Stimulated activated naive CD8-positive, alpha-beta T cell treated with anti-CD3 and anti-CD28 coated beads, Interleukin-15, Interleukin-2, amounts not matched to agents 100 U/mL and 50 U/mL, for 24 hours (primary cell): ENCODE data around the gene PDE4B.
"Not testable (repeated sequence)": the region's sequence is repeated elsewhere in the genome, so short reads cannot be mapped to it uniquely, and the experiment has no call there.

Source experiments
- ATAC-seq: fragments of 150-1000 bp; cut with Tn5 transposase; one replicate; pipeline ENCODE4 v1.10.0; 2021
- DNase-seq: peaks from one replicate; pipeline ENCODE4 v3.0.0; 2021

The PDE4B gene

DNA sequence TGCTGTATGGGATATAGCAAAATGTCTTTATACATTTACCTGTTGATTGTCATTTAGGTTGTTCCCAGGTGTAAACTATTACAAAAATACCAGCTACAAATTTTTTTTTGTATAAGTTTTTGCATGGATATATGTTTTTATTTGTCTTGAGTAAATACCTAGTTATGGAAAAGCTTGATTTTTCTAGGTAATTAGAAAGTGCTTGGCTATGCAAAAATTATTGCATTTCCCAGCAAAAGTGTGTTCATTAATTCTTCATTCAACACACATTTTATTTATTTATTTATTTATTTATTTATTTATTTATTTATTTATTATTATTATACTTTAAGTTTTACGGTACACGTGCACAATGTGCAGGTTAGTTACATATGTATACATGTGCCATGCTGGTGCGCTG is 22.1 kb downstream of the PDE4B start:
- DNase-seq (no peak), ATAC-seq (no peak)

DNA sequence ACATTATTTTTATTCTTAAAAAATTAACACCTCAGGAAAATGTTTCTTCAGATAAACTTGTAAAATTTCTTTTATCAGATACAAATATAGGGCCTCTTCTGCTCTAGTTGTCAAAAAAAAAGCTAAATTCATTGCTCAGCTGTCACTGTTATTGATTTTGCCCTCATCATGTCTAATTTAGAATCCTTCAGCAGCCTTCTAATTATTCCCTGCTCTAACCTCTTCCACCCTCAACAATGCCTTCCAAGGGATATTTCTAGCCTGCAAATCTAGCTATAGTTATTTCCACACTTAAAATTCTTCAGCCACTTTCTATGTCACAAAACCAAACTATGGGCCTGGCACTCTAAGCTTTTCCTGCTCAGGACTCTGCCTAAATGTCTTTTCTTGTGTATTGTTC is 25.2 kb downstream of the PDE4B start:
- ATAC-seq (no peak), DNase-seq (no peak)

DNA sequence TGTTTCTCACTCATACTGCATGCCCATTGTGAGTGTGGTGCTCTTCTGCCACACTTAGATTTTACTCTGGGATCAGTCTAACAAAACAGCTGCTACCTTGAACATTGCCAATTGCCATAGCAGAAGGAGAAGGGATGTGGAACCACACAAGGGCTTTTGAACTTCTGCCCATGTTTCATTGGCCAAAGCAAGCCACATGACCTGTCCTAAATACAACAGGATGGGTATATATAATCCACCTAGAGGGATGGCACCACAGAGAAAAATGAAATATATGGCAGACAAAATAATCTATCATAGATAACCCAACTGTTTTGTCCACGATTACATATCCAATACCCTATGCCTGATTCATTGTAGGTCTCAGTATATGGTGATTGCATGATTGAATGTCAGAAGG is 26.3 kb downstream of the PDE4B start:
- DNase-seq (no peak), ATAC-seq (no peak)

DNA sequence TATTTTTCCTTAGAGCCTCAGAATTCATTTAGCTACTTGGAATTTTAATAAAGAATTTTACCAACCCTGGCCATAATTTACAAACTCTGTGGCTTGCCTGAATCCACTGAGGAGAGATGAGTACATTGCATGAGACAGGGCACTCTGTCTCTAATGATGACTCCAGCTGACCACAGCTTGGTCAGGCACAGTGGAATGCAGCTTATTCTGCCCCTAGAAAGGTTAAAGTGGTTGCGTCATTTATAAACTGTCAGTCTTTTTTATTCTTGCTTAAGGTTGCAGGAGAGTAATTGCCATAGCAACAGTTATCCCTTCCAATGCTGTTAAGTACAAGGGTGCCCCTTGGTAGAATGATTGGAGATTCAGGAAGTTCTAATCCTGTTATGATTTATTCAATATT is 28.3 kb downstream of the PDE4B start:
- ATAC-seq = no peak
- DNase-seq = no peak

DNA sequence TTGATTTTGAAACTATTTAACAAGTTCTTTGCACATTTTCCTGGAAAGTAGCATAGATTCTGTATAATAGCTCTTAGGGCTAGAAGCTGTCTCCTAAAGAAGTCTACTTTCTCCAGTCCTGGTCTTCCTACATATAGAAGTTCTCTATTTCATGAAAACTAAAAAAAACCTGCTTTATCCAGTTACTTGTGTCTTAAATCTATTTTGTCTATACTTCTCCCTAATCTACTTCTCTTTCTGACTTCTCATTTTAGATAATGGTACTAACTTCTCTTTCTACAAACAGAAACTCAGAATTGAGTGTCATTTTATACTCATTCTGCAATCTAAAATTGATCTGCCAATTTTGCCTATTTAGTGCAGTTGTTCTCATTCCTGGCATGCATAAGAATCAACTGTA is 28.7 kb downstream of the PDE4B start:
- ATAC-seq = no peak
- no peak for DNase-seq

DNA sequence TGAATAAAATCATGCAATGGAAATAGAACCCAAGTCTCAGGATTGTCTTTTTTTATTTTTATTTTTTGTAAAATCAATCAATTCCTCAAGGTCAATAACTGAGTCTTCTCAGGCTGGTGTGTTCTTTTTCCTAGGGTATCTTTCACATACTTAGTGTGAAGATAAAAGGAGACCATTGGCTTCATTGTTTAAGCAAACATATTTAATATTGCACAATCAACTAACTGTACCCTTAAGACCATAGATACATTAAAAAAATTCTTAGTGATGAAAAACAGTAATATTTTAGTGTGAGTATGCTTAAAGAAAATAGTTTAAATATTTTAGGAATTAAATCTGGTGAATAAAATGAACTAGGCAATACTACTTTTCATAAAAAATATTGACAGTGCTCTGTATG is 31.4 kb downstream of the PDE4B start:
- ATAC-seq = no peak

DNA sequence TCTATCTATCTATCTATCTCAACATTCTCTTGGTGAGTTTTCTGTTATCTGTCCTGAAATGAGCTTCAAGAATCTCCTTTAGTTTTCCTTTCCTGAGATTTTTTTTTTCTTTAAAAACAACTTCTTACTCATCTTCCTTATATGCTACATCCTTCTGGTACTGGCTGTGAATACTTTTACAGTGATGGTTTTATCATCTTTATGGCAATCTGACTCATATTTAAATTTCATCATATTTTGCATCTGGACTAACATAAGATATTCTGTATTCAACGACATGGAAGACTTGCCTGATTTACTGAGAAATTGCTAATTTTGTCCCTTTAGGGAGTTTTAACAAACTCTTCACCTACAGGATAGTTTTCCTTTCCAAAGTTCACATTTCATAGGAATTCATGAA is 33.0 kb downstream of the PDE4B start:
- ATAC-seq = no peak
- no peak for DNase-seq

More for the DNA sequence above, 31.4 kb downstream of the PDE4B start:
- no peak for DNase-seq

DNA sequence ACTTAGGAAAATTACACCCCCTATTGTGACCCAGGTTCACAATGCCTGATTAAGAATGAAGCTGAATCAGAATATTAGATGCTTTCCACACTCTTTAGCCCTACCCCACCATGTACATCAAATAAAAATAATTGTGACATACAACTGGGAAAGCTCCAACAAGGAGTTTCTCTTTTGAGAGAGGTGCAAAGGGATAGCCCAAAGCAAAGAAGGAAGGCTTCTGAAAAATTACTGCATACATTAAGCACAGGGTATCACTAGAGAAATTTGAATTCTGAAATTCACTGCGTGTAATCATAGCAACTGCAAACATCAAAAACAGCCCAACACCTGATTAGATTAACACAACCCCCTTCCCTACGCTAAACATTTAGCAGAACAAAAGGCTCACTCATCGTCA is 34.1 kb downstream of the PDE4B start:
- ATAC-seq = no peak
- no peak for DNase-seq

DNA sequence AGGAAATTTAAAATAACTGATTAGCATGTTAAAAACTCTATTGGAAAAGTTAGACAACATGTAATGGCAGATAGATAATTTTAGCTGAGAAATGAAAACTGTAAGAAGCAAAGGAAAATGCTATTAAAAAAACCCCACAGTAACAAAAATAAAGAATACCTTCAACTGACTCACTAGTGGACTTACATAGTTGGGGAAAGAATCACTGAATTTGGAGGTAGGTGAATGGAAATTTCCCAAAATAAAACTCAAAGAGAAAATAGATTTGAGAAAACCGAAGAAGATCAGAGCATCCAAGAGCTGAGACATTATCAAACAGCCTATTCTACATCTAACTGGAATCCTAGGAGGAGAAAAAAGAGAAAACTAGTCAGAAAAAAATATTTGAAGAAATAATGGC is 34.7 kb downstream of the PDE4B start:
- ATAC-seq (no peak), DNase-seq (no peak)

DNA sequence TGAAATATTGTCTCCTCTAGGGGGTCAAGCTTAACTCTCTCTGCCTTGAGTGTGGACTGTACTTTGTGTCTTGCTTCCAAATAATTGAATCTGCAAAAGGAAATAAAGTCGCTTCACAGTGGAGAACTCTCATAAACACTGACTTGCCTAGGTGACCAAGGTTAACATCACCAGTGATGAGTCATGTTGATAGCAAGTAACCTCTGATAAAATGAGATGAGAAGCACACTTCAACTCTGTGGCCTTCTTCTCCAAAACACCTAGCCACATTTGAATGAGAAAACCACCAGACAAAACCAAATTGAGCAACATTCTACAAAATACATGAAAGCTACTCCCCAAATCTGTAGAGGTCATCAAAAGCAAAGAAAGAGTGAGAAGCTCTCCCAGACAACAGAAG is 37.6 kb downstream of the PDE4B start:
- ATAC-seq (peak; percentile 75), DNase-seq (no peak)

DNA sequence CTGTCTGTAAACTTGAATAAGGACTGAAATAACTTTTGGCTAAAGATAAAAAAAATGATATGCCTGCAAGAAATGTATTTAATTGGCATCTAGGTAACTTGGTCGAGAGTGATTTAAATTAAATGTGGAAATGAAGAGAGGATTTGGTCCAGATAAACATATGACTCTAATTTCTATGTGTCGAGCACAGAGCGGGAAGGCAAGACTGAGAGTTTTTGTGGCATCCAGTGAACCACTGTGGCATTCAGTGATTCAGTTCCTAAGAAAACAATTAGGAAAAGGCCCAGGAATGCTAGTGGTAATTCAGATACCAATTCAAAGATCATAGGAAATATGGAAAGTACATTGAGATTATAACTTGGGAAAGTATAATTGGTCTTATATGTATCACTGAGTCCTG is 39.6 kb downstream of the PDE4B start:
- DNase-seq (no peak), ATAC-seq (no peak)

DNA sequence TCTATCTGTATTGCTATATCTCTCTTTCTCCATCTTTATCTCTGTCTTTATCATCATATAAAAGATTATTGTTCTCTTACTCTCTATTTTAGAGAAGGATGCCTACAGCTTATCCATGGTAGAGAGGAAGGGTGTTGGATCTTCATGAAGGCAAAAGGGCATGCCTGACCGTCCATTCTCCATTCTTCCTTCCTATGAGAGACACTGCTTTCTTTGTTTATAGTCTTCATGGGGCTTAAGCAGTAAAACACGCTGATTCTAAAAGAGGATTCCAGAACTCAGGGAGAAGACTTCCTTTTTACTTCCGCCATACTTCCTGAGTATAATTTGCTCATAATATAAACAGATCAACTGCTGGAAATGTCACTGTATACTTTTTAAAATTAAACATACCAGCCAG is 44.0 kb downstream of the PDE4B start:
- DNase-seq (no peak), ATAC-seq (no peak)

DNA sequence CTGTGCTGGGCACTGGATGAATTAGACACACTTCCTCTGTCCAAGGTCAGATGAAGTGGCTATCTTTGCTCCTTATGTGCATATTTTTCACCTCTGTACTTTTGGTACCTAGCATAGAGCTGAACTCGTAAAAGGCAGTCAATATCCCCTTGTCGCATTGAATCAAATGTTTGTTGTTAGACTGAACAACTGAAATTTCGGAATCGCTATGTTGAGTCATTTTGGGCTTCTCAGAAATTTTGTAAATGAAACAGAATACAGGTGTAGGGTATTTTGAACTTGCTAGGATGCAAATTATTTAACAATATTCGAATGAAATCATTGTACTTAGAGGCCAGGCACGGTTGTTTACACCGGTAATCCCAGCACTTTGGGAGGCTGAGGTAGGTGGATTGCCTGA is 48.0 kb downstream of the PDE4B start:
- ATAC-seq (no peak), DNase-seq (no peak)

DNA sequence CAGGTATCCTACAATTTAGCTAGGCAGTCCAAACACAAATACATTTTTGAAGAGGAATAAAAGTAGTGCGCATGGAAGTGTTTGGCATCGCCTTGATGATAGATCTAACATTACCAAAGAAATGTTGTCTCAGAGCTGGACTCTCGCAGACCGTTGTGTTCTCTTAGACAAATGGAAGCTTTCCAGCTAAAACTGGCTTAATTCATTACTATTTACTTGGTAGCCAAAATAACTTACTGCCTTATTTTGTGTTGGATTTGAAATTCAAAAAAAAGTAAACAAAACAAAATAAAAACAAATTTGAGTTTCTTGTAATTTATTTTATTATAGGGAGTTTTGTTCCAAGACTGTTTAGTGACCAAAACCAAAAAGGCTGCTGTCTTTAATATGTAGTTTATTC is 51.6 kb downstream of the PDE4B start:
- ATAC-seq = no peak
- no peak for DNase-seq

DNA sequence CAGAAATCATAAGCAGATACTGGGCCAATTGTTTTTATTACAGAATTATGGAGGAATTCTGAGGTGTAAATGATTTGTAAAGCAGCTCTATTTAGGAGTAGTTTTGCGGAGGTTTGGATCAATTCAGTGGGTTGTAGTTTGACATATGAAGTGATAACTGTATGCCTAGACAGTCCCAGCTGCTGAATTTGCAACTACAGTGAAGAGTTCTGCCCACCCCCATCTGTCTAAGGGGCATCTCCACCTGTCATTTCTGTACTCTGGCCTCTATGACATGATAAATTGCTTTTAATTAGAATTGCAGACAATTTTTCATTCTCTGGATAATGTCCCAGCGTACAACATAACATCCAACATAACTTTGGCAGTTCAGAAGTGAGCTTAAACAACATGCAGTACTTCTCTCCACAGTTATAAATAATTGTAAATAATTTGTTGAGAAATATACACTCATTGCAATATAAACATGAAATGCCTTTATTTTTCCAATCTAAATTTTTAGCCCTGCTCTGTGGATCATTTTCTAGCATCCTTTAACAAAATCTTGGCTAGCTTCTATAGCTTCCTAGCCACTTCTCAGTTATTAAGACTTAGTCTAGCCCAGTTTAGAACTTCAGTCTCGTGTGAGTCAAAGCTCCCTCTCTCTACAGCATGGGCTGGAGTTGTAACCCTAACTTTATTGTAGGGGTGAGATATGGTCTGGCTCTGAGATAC is 52.3 kb downstream of the PDE4B start:
- peak; percentile 6 for ATAC-seq
- no peak for DNase-seq

DNA sequence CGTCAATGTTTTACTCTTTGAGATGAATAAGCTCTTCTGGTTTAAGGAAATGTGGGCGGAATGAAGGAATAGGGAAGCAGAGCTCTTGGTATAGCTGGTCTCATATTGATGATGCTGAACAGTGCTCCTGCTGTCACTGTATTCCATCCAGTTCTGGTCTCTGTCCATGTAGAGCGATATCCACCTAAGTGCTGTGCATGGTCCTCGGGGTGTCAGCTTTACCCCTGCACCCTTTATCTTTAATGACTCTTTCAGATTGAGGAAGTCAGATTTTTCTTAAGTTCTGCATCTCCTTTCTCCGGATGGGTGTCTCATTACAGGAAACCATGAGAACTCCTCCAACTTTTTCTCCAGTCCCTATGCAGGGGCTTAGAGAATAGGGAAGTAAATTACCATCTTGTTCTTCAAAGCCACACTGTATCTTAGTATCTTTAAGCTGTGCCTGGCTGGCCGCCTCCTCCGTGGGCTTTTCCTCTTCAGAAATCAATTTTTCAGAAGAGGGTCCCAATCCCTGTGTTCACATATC is 52.9 kb downstream of the PDE4B start:
- ATAC-seq = no peak

DNA sequence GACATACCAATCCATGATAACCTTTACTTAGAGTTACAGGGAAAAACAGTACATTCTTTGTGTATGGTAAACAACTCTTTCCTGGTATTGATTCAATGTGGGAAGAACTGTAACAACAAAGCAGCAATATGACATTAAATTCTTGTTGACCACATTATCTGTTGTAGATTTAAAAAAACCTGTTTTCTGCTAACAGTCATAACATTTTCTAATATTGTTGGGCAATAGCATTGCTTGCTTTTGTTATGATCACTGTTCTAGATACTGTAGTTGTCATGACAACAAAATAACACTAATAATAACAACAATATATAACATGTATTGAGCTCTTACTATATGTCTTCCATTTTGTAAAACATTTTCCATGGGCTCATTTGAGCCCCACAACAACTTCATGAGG is 54.2 kb downstream of the PDE4B start:
- DNase-seq = no peak
- ATAC-seq = no peak

More for the DNA sequence above, 52.9 kb downstream of the PDE4B start:
- DNase-seq = no peak

DNA sequence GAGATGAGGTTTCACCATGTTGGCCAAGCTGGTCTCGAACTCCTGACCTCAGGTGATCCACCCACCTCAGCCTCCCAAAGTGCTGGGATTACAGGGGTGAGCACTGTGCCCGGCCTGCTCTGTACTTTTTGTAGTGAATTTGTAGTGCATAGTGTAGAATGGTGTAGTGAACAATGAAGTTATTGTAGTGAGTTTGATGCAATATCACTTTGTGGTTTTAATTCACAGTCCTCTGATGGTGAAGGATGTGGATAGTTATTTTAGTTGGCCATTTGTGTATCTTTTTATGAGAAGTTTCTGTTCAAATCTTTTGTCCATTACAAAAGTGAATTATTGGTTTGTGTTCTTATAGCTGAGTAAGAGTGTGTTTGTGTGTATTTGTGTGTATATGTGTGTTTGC is 57.6 kb downstream of the PDE4B start:
- ATAC-seq = no peak

DNA sequence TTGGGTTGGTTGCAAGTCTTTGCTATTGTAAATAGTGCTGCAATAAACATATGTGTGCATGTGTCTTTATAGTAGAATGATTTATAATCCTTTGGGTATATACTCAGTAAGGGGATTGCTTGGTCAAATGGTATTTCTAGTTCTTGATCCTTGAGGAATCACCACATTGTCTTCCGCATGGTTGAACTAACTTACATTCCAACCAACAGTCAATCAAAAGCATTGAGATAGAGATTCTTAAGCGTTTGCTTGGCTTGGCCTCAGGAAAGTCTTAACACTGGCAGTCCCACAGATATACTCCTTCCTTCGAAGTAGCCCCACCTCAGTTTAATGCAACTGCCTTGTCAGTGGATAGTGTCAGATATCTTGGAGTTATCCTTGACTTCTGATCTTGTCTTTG is 63.9 kb downstream of the PDE4B start:
- ATAC-seq, DNase-seq: not testable (repeated sequence)

More for the DNA sequence above, 57.6 kb downstream of the PDE4B start:
- DNase-seq = no peak

DNA sequence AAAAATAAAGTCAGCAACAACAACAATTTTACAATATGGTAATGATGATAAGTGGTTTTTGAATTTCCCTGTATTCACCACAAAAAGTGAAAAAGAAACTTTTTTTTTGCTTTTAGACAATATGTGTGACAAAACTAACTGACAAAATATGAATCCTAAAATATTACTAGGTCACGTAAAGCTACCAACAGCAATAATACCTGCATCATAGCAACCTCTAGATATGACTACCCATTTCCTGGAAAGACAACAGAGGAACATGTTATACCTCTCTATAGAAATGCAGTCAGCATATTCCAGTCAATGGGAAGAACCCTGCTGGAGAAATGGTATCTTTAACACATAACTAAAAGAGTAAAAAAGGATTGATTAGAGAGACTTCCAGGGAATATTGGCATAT is 73.7 kb downstream of the PDE4B start:
- DNase-seq (no peak), ATAC-seq (no peak)

DNA sequence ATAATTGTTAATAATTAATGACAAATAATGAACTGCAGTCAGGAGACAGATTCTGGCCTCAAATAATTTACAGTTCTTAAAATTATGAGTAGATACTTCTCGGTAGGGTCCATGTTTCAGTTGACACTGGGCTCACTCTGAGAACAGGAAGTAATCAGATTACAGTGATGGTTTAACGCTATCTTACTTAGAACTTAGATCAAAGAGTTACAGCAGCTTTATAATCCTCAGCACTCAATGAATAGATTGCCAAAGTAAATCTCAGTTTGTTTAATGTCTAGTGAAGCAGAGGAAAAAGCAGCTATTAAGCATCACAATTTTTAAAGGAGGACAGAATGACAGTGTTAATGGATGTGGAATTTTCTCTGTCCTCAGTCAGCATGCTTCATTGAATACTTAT is 79.6 kb downstream of the PDE4B start:
- ATAC-seq = no peak

DNA sequence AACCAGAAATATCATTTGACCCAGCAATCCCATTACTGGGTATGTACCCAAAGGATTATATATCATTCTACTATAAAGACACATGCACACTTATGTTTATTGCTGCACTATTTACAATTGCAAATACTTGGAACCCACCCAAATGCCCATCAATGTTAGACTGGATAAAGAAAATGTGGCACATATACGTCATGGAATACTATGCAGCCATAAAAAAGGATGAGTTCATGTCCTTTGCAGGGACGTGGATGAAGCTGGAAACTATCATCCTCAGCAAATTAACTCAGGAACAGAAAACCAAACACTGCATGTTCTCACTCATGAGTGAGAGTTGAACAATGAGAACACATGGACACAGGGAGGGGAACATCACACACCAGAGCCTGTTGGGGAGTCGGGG is 85.6 kb downstream of the PDE4B start:
- not testable (repeated sequence) for DNase-seq, ATAC-seq

More for the DNA sequence above, 79.6 kb downstream of the PDE4B start:
- DNase-seq = no peak

DNA sequence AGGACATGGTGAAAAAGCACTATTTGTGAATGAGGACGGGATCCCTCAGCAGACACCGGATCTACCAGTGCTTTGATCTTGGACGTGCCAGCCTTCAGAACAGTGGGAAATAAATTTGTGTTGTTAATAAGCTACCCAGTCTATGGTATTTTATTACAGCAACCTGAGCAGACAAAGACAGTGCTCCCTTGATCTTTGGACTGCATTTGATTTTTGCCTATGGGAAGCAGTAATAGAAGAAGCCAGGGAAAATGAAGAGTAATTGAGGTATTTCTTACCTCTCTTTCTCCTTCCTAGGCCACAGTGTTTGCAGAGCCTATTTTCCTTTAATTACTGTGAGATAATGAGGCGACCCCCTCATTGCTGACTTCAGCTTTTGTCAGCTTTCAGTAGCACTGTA is 87.9 kb downstream of the PDE4B start:
- ATAC-seq (no peak), DNase-seq (no peak)

DNA sequence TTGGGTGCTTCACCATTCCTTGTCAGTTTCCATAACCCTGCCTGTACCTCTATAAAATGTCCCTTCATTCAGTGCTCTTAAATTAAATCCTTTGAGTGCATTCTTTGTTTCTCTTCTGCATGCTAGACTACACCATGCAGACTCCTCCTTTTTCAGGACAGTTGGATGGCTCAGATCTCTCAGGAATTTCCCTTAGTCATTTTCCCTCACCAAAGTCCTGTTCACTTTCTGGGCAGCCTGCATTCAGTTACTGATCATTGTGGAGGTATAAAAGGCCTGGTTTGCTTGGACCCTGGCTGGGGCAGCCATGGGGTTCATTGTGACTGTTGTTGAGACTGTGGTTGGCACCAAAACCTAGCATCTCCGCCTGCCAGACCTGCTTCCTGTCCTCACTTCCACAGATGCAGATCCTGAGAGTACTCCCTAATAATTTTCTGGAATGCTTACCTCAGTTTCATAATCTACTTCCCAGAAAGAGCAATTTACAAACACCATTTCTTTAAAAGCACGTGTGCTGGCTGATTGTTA is 88.4 kb downstream of the PDE4B start:
- ATAC-seq (no peak), DNase-seq (no peak)
